Adipose tissue (tissue), 3 donors: ENCODE data around the gene ADI1. TPM values are rescaled to one million over a fixed set of nuclear protein-coding genes. Genes with fewer than 3 reads are reported as not detected.

Experiments used
- H3K27ac ChIP-seq: one replicate; pipeline ENCODE4 v1.5.1; 2013; ENCODE audit warnings: low read depth, low read length
- WGBS, 3 donors: extraction: QIAGEN DNeasy Blood & Tissue Kit; methylation state at CpG; one replicate each; pipeline ENCODE4 v1.1.7; 2013; 5-methylcytosine and 5-hydroxymethylcytosine counted together
- polyA plus RNA-seq, 3 donors: library from polyadenylated mRNA; stranded (reverse); fragments of 200-250 nt; gene quantifications; one replicate each; pipeline ENCODE4 v1.2.3, GENCODE V29; 2013
- donor health status: healthy with polysubstance abuse.
- donor health status: Bipolar disorder and iron deficiency.
- donor health status: healthy.

Gene ADI1
- polyA plus RNA-seq, 3 donors = 31.1 to 109 (median 61.1) TPM

DNA sequence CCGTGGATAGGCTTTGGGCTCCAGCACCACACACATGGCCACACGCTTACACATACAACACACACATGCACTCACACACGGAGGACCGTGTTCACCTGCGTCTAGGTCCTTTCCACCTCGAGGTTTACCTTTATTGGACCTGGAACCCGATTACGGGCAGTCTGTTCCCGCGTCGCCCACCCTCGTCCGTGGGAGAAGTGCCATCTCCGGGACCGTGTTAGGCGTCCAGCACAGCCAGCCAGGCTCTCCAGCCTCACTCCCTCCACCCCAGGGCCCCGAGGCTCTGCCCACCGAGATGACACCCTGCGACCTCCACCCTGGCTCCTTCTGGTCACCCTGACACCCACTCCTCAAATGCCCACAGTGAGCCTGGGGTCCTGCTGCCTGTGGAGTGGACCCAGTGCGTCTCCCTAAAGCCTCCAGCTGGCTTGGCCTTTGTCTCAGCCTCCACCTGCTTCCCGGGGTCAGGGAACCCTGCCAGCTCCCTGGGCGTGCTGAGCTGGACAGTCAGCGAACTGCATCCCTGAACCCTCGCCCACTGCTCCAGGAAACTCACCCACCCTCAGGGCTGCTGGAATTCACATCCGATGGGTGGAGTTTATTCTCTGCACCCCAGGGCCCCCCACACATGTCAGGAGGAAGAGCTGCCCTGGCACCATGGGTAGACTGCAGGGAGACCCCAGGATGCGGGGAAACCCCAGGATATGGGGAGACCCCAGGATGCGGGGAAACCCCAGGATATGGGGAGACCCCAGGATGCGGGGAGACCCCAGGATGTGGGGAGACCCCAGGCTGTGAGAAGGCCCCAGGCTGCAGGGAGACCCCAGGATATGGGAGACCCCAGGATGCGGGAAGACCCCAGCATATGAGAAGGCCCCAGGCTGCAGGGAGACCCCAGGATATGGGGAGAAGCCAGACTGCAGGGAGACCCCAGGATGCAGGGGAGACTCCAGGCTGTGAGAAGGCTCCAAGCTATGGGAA lies 33.0 kb downstream of the ADI1 start:
- 89 to 95% (median 93%) methylated on average over 28 to 29 of the region's 29 CpGs for WGBS, 3 donors
- H3K27ac ChIP-seq = no peak overlapping the region

DNA sequence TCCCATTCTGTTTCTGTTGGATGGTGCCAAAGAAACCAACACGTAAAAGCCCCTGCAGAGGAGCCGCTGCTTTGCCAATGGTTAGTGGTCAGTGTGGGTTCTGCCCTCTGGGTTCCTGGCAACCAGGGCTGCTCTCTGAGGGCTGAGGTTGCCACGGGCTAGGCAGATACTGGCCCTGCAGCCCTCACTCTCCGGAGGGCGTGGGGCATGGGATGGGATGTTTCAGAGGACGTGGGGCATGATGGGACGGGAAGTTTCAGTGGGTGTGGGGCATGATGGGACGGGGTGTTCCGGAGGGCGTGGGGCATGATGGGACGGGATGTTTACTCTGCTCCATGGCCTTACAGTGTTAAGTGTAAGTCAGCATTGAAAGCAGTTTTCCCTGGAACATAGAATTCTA lies 34.2 kb downstream of the ADI1 start:
- WGBS, 3 donors = 88 to 97% (median 96%) methylated on average over 11 of the region's 11 CpGs
- no peak overlapping the region for H3K27ac ChIP-seq

DNA sequence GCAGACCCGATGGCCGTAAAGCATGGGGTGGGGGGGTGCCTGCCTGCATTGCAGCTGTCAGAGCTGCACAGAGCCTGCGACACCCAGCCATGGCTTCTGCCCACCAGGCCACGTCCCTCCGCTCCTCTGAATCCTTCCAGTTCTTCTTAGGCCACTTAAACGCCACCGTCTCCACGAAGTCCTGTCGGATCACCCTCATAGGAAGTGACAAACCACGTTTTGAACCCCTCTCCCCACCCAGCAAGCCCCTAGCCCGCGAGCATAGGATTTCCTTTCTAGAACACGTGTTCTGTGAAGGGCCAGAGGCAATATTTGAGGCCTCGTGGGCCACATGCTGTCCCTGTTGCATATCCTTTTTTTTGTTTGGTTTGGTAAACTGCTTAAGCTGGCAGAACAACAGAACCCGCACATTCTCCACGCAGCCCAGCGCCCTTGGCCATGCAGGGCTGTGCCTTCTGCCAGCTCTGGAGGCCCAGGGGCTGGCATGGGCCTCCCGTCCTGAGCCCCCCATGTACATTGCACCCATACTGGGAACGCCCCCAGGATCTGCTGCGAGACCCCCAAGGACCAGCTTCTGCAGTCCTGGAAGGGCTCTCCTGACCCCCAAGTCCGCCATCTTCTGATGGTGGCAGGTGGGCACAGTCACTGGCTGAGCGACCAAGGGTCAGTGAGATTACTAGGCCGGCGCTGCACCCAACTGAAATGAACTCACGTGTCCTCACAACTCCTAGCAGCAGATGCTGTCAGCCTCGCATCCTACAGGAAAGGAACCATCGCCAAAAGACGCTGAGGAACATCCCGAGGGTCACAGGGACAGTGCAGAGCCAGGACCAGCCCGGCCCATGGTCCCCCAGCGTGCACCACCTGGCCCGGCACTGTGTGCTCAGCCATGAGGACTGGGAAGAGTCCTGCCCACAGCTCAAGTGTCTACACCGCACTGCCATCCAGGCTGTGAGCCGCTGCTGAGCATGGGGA lies 35.1 kb downstream of the ADI1 start:
- 93 to 97% (median 96%) methylated on average over 34 of the region's 34 CpGs for WGBS, 3 donors
- no peak overlapping the region for H3K27ac ChIP-seq

DNA sequence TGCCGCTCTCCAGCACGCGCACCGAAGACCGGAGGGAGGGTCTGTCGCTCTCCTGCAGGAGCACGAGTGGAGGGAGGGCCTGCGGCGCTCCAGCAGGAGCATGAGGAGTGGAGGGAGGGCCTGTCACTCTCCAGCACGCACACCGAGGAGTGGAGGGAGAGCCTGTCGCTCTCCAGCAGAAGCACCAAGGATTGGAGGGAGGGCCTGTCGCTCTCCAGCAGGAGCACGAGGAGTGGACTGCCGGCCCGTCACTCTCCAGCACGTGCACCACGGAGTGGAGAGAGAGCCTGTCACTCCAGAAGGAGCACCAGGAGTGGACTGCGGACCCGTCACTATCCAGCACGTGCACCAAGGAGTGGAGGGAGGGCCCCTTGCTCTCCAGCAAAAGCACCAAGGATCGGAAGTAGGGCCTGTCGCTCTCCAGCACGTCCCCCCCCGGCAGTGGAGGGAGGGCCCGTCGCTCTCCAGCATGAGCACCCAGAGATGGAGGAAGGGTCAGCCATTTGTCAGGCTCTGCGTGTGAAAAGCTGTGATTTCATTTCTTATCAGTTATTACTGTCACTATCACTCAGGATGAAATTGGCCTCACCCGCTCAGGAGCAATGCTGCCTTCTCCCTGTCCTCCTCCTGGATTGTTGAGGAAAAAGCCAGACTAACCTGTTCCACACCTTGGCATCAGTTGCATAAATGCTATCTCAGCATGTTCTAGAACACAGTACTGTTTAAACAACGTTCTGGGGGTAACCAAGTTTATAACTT lies 35.9 kb downstream of the ADI1 start:
- WGBS, 3 donors = 64 to 87% (median 79%) methylated on average over 30 of the region's 30 CpGs
- H3K27ac ChIP-seq = no peak overlapping the region

DNA sequence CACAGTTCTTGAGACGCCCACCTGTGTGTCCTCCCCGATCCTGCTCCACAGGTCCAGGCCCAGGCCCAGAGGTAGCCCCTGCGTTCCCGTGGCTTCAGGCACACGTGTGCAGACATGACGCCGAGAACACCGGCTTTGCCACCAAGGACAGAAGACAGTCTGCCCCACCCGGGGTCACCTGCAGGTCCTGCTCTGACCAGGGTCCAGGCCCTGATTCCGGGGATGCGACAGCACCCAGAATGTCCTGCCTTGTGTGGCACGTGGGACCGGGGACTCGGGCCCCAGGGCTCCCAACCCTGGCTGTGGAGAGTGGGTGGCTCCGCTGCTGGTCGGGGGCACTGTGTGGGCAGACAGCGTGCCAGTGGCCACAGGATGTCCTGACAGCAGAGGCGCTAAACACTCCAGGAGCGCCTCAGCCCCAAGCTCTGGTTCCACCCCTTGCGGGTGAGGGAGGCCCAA lies 36.9 kb downstream of the ADI1 start:
- H3K27ac ChIP-seq = no peak overlapping the region
- 91 to 97% (median 96%) methylated on average over 20 of the region's 20 CpGs for WGBS, 3 donors

DNA sequence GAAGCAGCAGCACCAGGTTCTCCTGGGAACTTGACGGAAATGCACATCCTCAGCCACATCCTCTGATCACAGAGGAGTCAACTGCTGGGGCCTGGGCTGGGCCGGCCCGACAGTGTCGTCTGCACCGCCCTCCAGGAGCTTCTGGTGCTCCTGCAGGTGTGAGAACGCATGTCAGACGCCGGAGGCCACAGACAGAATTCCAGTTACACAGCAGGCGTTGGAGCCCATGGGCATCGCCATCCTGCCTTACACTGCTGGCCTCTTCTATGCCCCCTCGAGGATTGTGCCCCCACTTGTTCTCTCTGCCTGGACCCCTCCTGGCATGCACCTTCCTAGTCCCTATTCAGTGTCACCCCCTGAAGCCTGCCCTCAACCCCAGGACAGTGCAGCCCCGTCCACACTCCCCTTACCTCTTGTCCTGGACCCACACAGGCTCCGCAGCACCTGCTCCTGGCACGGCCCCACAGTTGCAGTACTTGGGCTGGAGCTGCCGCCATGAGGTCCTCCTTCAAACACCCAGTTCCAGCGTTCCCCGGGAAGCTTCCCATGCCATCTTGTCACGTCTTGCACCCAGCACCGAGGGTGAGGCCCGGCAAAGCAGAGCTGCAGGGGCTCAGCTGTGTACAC lies 37.5 kb downstream of the ADI1 start:
- WGBS, 3 donors = 96 to 97% (median 96%) methylated on average over 20 of the region's 20 CpGs
- no peak overlapping the region for H3K27ac ChIP-seq

DNA sequence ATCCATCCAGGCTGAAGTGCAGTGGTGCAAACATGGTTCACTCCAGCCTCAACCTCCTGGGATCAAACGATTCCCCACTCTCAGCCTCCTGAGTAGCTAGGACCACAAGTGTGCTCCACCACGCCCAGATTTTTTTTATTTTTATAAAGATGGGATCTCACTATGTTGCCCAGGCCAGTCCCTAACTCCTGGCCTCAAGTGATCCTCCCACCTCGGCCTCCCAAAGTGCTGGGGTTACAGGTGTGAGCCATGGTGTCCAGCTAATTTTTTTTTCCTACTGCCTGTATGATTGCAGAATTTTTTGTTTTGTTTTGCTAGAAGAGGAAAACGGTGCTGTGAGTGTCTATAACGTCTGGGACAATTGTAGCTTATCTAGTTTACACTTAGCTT lies 38.3 kb downstream of the ADI1 start:
- WGBS, 3 donors = 86 to 90% (median 87%) methylated on average over 5 of the region's 5 CpGs
- no peak overlapping the region for H3K27ac ChIP-seq

DNA sequence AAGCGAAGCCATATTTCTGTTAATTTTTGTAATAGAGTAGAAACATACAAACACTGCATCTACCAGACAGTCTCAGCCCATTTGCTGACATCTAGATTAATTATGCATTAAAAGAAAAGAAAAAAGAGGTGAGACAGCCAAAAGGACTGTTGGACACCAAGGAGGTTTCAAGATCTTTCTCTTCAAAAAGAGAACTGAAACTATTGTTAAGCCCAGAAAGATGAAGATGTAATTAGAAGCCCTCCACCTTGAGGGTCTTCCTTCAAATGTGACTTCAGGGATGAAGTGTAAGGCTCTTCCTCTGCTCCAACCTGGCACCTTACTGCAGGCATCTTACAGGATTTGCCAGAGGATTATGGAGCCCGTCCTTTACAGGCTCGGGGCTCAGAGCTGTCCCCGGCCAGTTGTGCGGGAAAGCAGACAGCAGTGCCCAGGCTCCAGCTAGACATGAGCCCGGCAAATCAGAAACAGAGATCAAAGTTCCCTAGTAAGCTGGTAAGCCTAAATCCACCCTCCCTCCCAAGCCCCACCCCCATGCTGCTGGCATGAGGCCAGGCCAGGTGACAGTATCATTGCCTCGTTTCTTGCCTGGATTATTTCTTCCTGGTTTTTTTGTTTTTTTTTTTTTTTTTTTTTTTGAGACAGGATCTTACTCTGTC lies 38.9 kb downstream of the ADI1 start:
- WGBS, 3 donors = 32 to 84% (median 68%) methylated on average over 7 of the region's 7 CpGs
- no peak overlapping the region for H3K27ac ChIP-seq

DNA sequence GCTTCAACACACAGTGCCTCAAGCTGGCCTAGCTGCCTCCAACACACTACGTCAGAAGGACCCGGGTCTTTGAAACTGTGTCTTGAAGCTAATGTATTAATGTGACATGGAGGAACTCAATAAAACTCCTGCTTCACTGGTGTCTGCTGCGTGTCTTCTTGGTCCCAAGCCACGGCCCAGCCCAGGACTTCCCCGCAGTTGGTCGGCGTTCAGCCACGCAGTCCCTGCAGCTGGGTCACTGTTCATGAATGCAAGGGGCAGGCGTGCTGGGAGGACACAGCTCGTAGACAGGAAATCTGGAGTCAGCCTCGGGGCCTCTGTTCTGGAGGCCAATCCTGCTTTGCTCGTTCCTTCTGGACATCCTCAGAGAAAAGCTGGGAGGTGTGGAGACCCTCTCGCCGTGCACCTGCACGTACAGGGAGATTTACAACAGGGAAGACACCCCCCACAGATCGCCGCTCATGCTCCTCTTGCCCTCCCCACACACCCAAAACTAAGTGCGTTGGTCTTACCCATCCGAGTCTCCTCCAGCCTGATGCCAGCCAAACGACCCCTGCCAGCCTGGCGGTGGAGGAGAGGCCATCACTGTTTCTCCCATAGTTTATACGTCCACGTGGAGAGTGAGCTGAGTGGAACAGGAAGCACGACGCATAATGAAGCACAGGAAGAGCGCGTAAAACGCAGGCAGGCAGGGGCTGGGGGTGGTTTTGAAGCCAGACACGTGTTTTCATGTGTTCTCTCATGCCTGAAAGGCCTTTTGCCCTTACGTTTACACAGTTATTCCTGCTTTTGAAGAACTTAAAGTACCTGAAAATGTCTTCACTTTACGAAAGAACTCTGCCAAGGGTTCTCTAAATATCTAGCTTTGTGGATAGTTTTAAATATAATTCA lies 39.7 kb downstream of the ADI1 start:
- H3K27ac ChIP-seq = no peak overlapping the region
- 84 to 88% (median 86%) methylated on average over 31 of the region's 31 CpGs for WGBS, 3 donors

DNA sequence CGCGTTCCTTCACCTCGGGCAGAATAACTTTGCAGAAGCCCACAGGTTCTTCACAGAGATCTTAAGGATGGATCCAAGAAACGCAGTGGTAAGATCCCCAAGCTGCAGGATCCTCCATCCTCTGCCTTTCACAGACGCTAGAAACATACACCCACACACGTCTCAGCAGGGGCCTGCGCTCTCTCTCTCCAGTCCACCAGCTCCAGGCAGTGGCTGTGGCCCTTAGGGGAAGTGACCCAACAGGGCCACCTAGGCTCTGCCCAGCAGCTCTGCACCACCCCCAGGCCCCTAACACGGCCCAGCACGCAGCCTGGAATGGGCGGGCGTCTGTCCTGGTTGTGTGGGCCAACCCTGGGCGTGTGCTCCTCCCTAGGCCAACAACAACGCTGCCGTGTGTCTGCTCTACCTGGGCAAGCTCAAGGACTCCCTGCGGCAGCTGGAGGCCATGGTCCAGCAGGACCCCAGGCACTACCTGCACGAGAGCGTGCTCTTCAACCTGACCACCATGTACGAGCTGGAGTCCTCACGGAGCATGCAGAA lies 40.4 kb downstream of the ADI1 start:
- WGBS, 3 donors = 88 to 95% (median 92%) methylated on average over 18 to 19 of the region's 19 CpGs

DNA sequence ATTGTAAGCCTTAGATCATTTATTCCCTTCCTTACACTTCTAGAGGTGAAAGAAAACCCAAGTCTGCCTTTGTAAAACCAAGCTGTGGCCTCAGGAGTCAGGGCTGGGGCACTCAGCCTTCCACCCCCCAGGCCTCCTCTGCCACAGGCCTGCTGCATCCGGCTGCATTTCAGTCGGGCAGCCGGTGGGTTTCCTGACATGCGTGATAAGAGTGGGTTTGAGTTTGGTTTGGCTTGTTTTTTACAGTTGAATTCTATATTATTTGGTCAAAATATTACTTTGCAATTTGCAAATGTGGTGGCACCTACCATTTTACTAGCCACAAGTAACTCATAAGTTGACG lies 42.4 kb downstream of the ADI1 start:
- H3K27ac ChIP-seq = no peak overlapping the region
- WGBS, 3 donors = 63 to 73% (median 68%) methylated on average over 5 of the region's 5 CpGs

More for the DNA sequence above, 40.4 kb downstream of the ADI1 start:
- H3K27ac ChIP-seq = no peak overlapping the region

DNA sequence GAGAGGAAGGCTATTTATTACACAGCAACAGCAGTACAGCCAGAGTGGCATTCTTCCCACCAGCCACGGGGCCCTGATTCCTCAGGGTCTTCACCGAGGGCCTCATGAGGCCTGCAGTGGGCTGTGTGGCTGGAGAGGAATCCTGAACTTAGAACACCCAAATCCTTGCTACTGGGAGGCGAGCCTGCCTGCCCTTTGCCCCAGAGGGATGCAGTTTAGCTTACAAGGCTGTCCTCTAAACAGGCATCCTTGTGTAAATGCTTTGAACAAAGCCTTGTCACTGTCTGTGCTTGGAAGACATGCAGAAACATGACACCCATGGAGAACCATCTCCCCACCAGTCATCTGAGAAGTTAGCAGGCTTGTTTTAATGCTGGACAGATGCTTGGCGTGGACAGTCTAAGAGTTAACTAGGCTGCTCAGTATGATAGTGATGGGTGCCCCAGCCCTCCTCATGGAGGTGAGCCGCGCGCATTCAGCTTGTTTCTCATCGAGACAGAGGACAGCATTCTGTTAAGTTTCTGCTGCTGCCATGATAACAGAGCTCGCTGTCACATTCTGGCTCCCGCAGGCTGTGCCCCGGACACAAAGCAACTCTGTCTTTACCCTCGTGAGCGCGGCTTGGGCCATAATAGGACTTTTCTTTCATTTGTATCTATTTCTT lies 42.9 kb downstream of the ADI1 start:
- 78 to 89% (median 83%) methylated on average over 14 of the region's 14 CpGs for WGBS, 3 donors
- no peak overlapping the region for H3K27ac ChIP-seq

DNA sequence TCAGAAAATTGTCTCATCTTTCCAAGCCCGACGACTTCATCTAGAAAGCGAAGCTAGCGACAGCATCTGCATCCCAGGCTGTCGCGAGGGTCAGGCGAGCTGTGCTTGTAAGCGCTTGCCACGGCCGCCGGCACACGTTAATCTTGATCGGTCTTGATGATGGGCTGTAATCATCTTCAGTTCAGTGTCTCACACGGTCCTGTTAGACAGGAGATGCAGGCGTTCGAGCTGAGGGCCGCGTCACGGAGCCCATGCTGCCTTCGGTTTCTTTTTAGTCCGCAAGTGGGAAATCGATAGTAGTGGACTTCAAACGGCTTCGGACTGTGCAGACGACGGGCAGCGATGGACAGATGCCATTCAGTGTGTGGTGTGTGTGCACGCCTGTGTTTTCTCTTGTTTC lies 43.6 kb downstream of the ADI1 start:
- 92 to 93% (median 92%) methylated on average over 28 of the region's 28 CpGs for WGBS, 3 donors
- no peak overlapping the region for H3K27ac ChIP-seq

DNA sequence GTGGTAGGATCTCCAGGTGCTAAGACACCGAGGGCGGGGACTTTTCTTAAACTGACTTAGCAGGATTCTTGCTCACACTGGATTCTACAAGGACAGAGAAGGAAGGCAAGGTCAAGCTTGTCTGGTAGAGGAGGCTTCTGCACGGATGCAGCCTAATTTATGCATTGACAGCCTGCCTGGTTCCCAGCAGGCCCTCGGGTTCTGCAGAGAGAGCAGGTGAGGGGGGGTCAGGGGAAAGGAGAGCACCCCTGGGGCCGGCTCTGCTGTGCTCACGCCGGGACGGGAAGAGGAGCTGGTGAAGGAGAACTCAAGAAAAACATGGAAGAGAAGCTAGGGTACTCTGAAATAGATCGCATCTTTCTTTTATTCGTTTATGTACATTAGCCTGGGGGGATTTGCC lies 46.4 kb downstream of the ADI1 start:
- no peak overlapping the region for H3K27ac ChIP-seq
- 75 to 87% (median 85%) methylated on average over 10 of the region's 10 CpGs for WGBS, 3 donors

DNA sequence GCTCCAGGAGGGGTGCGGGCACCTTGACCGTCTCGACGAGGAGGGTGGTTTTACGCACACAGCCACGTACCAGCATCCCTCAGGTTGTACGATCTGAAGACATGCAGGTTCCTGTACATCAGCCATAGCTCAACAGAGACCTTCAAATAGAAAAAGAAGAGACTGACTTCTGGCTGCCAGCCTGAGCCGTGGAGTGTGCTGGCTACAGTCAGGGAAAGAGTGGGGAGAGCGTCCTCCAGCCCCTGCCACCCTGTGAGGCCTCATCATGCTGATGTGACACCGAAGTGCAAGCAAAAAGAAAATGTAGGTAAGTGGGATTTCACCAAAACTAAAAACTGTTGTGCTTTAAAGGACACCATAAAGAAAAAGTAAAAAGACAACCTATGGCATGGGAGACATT lies 47.0 kb downstream of the ADI1 start:
- WGBS, 3 donors = 80 to 90% (median 87%) methylated on average over 10 of the region's 10 CpGs
- H3K27ac ChIP-seq = no peak overlapping the region
